HepG2 (cell line): ENCODE results near the gene FCN3. TPM values are rescaled to one million over a fixed set of nuclear protein-coding genes. Genes with fewer than 3 reads are reported as not detected.

Experiments used
- CAMTA2 ChIP-seq: sonication (generic); formaldehyde crosslinking; IDR thresholded peaks from 2 replicates; pipeline ENCODE4 v1.4.0; 2020; ENCODE audit warnings: mild to moderate bottlenecking, missing genetic modification reagents, borderline replicate concordance
- CREB1 ChIP-seq, 2 experiments: fragments of 450-650 bp in 1 of 2; IDR thresholded peaks; 2 replicates each; pipeline ENCODE4 v1.6.1; 2016 to 2017; ENCODE audit warnings: control low read depth in 1 of 2, mild to moderate bottlenecking in 1 of 2, missing compliant biosample characterization in 1 of 2, missing genetic modification characterization in 1 of 2
- DNMT1 ChIP-seq: sonication (generic); formaldehyde crosslinking; IDR thresholded peaks from 2 replicates; pipeline ENCODE4 v1.5.1; 2020; ENCODE audit warnings: mild to moderate bottlenecking, missing genetic modification reagents
- ERF ChIP-seq: IDR thresholded peaks from 2 replicates; pipeline ENCODE4 v1.6.1; 2018; ENCODE audit warnings: missing biosample characterization, missing genetic modification reagents
- HMG20A ChIP-seq: IDR thresholded peaks from 2 replicates; pipeline ENCODE4 v1.6.1; 2016; ENCODE audit warnings: borderline replicate concordance
- IKZF4 ChIP-seq: sonication (generic); formaldehyde crosslinking; IDR thresholded peaks from 2 replicates; pipeline ENCODE4 v1.5.1; 2020; ENCODE audit warnings: borderline replicate concordance, mild to moderate bottlenecking, low read depth, missing genetic modification reagents; ENCODE audit errors: not compliant biosample characterization
- KDM3A ChIP-seq: IDR thresholded peaks from 2 replicates; pipeline ENCODE4 v1.6.1; 2018; ENCODE audit warnings: low read depth, missing compliant biosample characterization
- KLF12 ChIP-seq: sonication (generic); formaldehyde crosslinking; IDR thresholded peaks from 2 replicates; pipeline ENCODE4 v1.4.0; 2020; ENCODE audit warnings: missing genetic modification reagents, borderline replicate concordance
- KLF9 ChIP-seq: IDR thresholded peaks from 2 replicates; pipeline ENCODE4 v1.6.1; 2016; ENCODE audit warnings: low read depth
- MED8 ChIP-seq: sonication (generic); formaldehyde crosslinking; IDR thresholded peaks from 2 replicates; pipeline ENCODE4 v1.8.1; 2023; ENCODE audit warnings: mild to moderate bottlenecking, missing genetic modification reagents; ENCODE audit not compliant: insufficient replicate concordance
- MYNN ChIP-seq: sonication (generic); formaldehyde crosslinking; IDR thresholded peaks from 2 replicates; pipeline ENCODE4 v1.4.0; 2020; ENCODE audit warnings: mild to moderate bottlenecking, low read depth, missing genetic modification reagents
- NFE2 ChIP-seq: sonication (generic); formaldehyde crosslinking; IDR thresholded peaks from 2 replicates; pipeline ENCODE4 v1.4.0; 2020; ENCODE audit warnings: missing genetic modification reagents
- RFXANK ChIP-seq: IDR thresholded peaks from 2 replicates; pipeline ENCODE4 v1.6.1; 2016
- SATB2 ChIP-seq: sonication (generic); formaldehyde crosslinking; IDR thresholded peaks from 2 replicates; pipeline ENCODE4 v1.5.0; 2020; ENCODE audit warnings: missing genetic modification reagents
- SMAD1 ChIP-seq: sonication (generic); formaldehyde crosslinking; IDR thresholded peaks from 2 replicates; pipeline ENCODE4 v1.4.0; 2020; ENCODE audit warnings: missing genetic modification reagents, low read depth, mild to moderate bottlenecking, borderline replicate concordance
- ZFAT ChIP-seq: sonication (generic); formaldehyde crosslinking; conservative IDR thresholded peaks from 2 replicates; pipeline ENCODE4 v1.8.1; 2023; ENCODE audit warnings: missing genetic modification reagents, inconsistent platforms
- ZNF234 ChIP-seq: sonication (generic); formaldehyde crosslinking; conservative IDR thresholded peaks from 2 replicates; pipeline ENCODE4 v1.5.1; 2020; ENCODE audit warnings: mild to moderate bottlenecking, missing genetic modification reagents
- ZNF260 ChIP-seq: sonication (generic); formaldehyde crosslinking; IDR thresholded peaks from 2 replicates; pipeline ENCODE4 v1.4.0; 2020; ENCODE audit warnings: missing genetic modification reagents, low read depth, mild to moderate bottlenecking, borderline replicate concordance
- ZSCAN25 ChIP-seq: sonication (generic); formaldehyde crosslinking; IDR thresholded peaks from 2 replicates; pipeline ENCODE4 v1.8.0; 2022; ENCODE audit warnings: mild to moderate bottlenecking, missing genetic modification reagents
- polyA plus RNA-seq, 8 experiments: library from polyadenylated mRNA; depleted of rRNA in 3 of 8; stranded (reverse) in 7 of 8; unstranded in 1 of 8; fragments of >200 nt; fragmentation: Illumina TruSeq in 4 of 8; extraction: Trizol in 4 of 8; gene quantifications; 2 replicates each; pipeline versions ENCODE4 v1.2.1 to v1.2.3, GENCODE V29; 2011 to 2016; ENCODE audit warnings: low read depth in 4 of 8, missing spikeins in 1 of 8, mixed read lengths in 1 of 8; ENCODE audit not compliant: insufficient read depth in 1 of 8
- total RNA-seq, 5 experiments: library from RNA; depleted of rRNA; stranded (reverse); fragments of >200 nt; fragmentation: Illumina TruSeq; extraction: Trizol; gene quantifications; 2 replicates each; pipeline ENCODE4 v1.2.3, GENCODE V29; 2016; ENCODE audit warnings: low read depth in 1 of 5
- TF ChIP-seq, protein P1 (sequence below): IDR thresholded peaks from 2 replicates; pipeline ENCODE4 v1.6.1; 2016; ENCODE audit warnings: low read depth
- TF ChIP-seq, protein P2 (sequence below): sonication (generic); formaldehyde crosslinking; IDR thresholded peaks from 2 replicates; pipeline ENCODE4 v1.5.0; 2020; ENCODE audit warnings: mild to moderate bottlenecking, missing genetic modification reagents
- TF ChIP-seq, protein P3 (sequence below): sonication (generic); formaldehyde crosslinking; IDR thresholded peaks from 2 replicates; pipeline ENCODE4 v1.5.0; 2020; ENCODE audit warnings: missing genetic modification reagents, mild to moderate bottlenecking, borderline replicate concordance
- TF ChIP-seq, protein P4 (sequence below): sonication (generic); formaldehyde crosslinking; IDR thresholded peaks from 2 replicates; pipeline ENCODE4 v1.5.1; 2020; ENCODE audit warnings: mild to moderate bottlenecking, missing genetic modification reagents, borderline replicate concordance
- TF ChIP-seq, protein P5 (sequence below): sonication (generic); formaldehyde crosslinking; IDR thresholded peaks from 2 replicates; pipeline ENCODE4 v1.5.1; 2020; ENCODE audit warnings: missing genetic modification reagents, mild to moderate bottlenecking, borderline replicate concordance

The FCN3 gene
- total and polyA plus RNA-seq, 2 of the 13 experiments (the other 11 are each of a cell fraction or from before 2014, with no cell fraction given) = not detected

DNA sequence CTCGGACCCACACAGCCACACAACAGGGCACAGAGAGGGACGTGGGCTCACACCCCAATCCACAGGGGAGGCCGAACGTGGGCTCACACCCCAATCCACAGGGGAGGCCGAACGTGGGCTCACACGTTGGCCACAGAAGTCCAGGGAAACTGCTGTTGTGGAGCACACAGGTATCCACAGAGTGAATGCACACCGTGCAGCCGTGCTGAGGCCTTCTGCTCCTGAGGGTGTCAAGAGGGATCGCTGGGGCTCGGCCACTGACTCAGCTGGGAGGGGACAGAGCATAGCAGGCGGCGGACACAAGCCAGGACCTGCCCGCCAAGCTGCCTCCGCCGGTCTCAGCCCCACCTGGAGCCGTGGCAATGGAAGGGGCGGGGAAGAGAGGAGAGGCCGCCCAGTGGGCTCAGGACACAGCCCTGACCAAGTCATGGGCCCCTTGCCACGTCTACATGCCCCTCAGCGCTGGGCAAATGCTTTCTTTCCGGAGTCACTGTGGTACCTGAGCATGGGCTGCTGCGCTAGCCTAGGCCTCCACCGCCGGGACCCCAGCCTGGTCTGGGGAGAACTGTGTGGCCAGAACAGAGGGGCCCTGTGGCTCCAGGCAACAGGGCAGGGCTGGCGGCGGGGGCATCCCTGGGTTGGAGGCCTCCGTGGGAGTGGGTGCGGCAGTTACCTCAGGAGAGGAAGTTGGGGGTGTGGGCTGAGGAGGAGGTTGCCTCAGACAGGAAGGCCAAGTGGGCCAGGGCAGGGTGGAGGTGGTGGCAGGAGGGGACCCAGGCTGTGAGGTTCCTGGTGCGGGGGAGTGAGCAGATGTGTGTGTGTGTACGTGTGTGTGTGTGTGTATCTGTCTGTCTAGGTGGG, 31.6 kb downstream of the FCN3 start (continued):
- TF ChIP-seq ZSCAN25 (CRISPR knock-in tag) (peak; percentile 51; the same call in 1 of the 2 replicates), CREB1 (IDR thresholded peaks at IDR 0.05) (no peak), CREB1 (CRISPR knock-in tag; IDR thresholded peaks at IDR 0.05) (no peak), KLF12 (CRISPR knock-in tag) (no peak), ZNF234 (CRISPR knock-in tag) (no peak), IKZF4 (no peak), SMAD1 (CRISPR knock-in tag) (no peak), CAMTA2 (CRISPR knock-in tag) (no peak), MYNN (CRISPR knock-in tag) (no peak), ERF (peak; percentile 22; the same call in 1 of the 2 replicates), KDM3A (no peak), MED8 (CRISPR knock-in tag) (no peak), ZNF260 (CRISPR knock-in tag) (no peak), NFE2 (no peak), KLF9 (no peak), SATB2 (CRISPR knock-in tag) (no peak), RFXANK (CRISPR knock-in tag) (no peak), HMG20A (CRISPR knock-in tag) (no peak), DNMT1 (CRISPR knock-in tag) (no peak), ZFAT (no peak)
- TF ChIP-seq, protein P1, sequence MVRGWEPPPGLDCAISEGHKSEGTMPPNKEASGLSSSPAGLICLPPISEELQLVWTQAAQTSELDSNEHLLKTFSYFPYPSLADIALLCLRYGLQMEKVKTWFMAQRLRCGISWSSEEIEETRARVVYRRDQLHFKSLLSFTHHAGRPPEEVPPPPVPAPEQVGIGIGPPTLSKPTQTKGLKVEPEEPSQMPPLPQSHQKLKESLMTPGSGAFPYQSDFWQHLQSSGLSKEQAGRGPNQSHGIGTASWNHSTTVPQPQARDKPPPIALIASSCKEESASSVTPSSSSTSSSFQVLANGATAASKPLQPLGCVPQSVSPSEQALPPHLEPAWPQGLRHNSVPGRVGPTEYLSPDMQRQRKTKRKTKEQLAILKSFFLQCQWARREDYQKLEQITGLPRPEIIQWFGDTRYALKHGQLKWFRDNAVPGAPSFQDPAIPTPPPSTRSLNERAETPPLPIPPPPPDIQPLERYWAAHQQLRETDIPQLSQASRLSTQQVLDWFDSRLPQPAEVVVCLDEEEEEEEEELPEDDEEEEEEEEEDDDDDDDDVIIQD (CRISPR knock-in tag) = no peak
- TF ChIP-seq, protein P2, sequence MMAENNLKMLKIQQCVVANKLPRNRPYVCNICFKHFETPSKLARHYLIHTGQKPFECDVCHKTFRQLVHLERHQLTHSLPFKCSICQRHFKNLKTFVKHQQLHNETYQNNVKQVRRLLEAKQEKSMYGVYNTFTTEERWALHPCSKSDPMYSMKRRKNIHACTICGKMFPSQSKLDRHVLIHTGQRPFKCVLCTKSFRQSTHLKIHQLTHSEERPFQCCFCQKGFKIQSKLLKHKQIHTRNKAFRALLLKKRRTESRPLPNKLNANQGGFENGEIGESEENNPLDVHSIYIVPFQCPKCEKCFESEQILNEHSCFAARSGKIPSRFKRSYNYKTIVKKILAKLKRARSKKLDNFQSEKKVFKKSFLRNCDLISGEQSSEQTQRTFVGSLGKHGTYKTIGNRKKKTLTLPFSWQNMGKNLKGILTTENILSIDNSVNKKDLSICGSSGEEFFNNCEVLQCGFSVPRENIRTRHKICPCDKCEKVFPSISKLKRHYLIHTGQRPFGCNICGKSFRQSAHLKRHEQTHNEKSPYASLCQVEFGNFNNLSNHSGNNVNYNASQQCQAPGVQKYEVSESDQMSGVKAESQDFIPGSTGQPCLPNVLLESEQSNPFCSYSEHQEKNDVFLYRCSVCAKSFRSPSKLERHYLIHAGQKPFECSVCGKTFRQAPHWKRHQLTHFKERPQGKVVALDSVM = no peak
- TF ChIP-seq, protein P3, sequence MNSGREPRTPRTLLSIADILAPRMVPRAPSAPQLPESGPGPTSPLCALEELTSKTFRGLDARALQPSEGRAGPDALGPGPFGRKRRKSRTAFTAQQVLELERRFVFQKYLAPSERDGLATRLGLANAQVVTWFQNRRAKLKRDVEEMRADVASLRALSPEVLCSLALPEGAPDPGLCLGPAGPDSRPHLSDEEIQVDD (CRISPR knock-in tag) = no peak
- TF ChIP-seq, protein P4, sequence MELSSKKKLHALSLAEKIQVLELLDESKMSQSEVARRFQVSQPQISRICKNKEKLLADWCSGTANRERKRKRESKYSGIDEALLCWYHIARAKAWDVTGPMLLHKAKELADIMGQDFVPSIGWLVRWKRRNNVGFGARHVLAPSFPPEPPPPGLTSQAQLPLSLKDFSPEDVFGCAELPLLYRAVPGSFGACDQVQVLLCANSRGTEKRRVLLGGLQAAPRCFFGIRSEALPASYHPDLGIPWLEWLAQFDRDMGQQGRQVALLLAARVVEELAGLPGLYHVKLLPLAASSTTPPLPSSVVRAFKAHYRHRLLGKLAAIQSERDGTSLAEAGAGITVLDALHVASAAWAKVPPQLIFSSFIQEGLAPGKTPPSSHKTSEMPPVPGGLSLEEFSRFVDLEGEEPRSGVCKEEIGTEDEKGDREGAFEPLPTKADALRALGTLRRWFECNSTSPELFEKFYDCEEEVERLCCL = no peak
- TF ChIP-seq, protein P5, sequence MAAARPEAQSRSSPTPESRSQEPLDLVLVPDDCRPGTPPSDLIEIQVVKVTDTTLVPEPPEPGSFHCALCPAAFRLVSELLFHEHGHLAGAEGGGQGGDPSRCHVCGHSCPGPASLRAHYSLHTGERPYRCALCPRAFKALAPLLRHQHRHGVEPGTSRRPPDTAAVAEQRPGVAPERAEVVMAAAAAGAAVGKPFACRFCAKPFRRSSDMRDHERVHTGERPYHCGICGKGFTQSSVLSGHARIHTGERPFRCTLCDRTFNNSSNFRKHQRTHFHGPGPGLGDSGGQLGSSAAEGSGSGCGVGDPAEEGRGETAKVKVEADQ (CRISPR knock-in tag) = peak; percentile 21; the same call in 1 of the 2 replicates
